Uterus (tissue), 2 donors: ENCODE data around the gene PDLIM5.

Experiments
- CTCF ChIP-seq, 4 experiments: fragments of 200-600 bp in 2 of 4; fragments of 450-650 bp in 2 of 4; sonication (generic) in 2 of 4; IDR thresholded peaks; one replicate each; pipeline ENCODE4 v1.5.1; 2016 to 2019; ENCODE audit warnings: antibody characterized with exemption in 4 of 4, mild to moderate bottlenecking in 2 of 4, moderate library complexity in 1 of 4
- POLR2A ChIP-seq, 2 donors: fragments of 450-650 bp; IDR thresholded peaks; one replicate each; pipeline ENCODE4 v1.6.1; 2016; ENCODE audit warnings: antibody characterized with exemption in 2 of 2, mild to moderate bottlenecking in 1 of 2, moderate library complexity in 1 of 2

GRCh38 chr4:94452476-94453371 lies 982 bp downstream of the PDLIM5 start:
- TF ChIP-seq CTCF (IDR thresholded peaks at IDR 0.05) (peak in 1 of 4 experiments; percentile 8), POLR2A (IDR thresholded peaks at IDR 0.05) (peak; percentile 62 to 82)
